Peyer's patch (tissue), 4 donors: ENCODE data around the gene SSTR5.

Experiments used
- POLR2A ChIP-seq, 2 donors: fragments of 450-650 bp; IDR thresholded peaks; one replicate each; pipeline ENCODE4 v1.5.1; 2017; ENCODE audit warnings: antibody characterized with exemption in 2 of 2, mild to moderate bottlenecking in 2 of 2, moderate library complexity in 2 of 2
- TF ChIP-seq, protein P1 (sequence below), 6 experiments: fragments of 450-650 bp in 4 of 6; fragments of 200-600 bp in 2 of 6; sonication (generic) in 1 of 6; IDR thresholded peaks; one replicate each; pipeline ENCODE4 v1.5.1; 2017 to 2019; ENCODE audit warnings: antibody characterized with exemption in 6 of 6, mild to moderate bottlenecking in 3 of 6, moderate library complexity in 1 of 6

DNA sequence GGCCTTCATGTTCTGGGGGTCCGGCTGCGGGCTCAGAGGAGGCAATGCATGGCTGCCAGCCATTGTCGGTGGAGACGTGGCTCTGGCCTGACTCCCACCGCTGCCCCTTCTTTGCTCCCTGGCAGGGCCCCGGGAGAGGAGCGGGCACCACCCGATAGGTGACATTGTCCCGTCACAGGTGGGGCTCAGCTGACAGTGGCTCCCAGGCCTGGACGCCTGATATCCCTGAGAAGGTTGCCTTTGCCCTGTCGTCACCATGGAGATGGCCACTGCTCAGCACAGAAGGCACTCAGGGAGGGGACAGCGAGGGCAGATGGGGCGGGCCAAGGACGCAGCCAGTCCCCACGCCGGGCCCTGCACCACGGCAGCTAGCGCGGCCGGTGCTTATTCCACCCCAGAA lies 48.4 kb upstream of the SSTR5 start:
- TF ChIP-seq, protein P1, sequence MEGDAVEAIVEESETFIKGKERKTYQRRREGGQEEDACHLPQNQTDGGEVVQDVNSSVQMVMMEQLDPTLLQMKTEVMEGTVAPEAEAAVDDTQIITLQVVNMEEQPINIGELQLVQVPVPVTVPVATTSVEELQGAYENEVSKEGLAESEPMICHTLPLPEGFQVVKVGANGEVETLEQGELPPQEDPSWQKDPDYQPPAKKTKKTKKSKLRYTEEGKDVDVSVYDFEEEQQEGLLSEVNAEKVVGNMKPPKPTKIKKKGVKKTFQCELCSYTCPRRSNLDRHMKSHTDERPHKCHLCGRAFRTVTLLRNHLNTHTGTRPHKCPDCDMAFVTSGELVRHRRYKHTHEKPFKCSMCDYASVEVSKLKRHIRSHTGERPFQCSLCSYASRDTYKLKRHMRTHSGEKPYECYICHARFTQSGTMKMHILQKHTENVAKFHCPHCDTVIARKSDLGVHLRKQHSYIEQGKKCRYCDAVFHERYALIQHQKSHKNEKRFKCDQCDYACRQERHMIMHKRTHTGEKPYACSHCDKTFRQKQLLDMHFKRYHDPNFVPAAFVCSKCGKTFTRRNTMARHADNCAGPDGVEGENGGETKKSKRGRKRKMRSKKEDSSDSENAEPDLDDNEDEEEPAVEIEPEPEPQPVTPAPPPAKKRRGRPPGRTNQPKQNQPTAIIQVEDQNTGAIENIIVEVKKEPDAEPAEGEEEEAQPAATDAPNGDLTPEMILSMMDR (IDR thresholded peaks at IDR 0.05), result no peak
- TF ChIP-seq POLR2A (IDR thresholded peaks at IDR 0.05), result no peak
